Activated T-cell treated with anti-CD3 and anti-CD28 coated beads for 48 hours (primary cell): Measurements from ENCODE around the gene APOBEC2.
"Not testable (repeated sequence)": the region's sequence is repeated elsewhere in the genome, so short reads cannot be mapped to it uniquely, and the experiment has no call there.

ENCODE experiments used
- DNase-seq: peaks from one replicate; pipeline ENCODE4 v3.0.0-alpha.2; 2020; ENCODE audit warnings: low read depth

The APOBEC2 gene

GRCh38 chr6:41053041-41053440 is at the start of gene APOBEC2:
Gene APOBEC2 (plus strand): TSS chr6:41053202. CDS start chr6:41053348, 146 bp downstream.
- DNase-seq = no peak

GRCh38 chr6:41006217-41006616 is 46.8 kb upstream of the APOBEC2 start:
- peak; percentile 21 for DNase-seq

DNA sequence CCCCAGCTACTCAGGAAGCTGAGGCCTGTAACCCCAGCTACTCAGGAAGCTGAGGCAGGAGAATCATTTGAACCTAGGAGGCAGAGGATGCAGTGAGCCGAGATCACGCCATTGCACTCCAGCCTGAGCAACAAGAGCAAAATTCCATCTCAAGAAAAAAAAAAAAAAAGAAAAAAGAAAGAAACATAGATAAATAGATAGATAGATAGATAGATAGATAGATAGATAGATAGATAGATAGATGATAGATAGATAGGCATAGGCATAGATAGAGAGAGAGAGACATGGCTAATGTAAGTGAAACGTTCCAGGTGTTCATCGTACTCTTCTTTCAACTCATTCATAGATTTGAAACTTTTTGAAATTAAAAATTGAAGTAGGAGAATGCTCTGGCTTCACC is 46.0 kb upstream of the APOBEC2 start:
- not testable (repeated sequence) for DNase-seq

DNA sequence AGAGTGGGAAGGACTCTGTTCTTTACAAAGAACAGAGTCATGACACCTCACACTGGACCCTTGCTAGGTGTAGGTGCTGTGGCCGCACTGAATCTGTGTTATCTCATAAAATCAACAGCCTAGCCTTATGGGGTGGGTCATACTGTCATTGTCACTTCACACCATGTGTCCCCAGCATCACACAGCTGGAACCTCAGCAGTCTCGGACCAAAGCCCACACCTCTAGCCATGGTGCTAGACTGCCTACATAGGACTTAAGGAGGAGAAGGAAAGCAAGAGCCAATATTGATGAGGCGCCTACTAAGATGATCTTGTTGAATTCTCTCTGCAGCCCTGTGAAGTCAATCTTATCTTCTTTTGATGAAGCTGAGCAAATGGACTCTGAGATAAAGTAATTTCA is 45.0 kb upstream of the APOBEC2 start:
- DNase-seq = no peak

- no peak for DNase-seq
These were observed 43.3 kb upstream of the APOBEC2 start for GRCh38 chr6:41009669-41010068.

- DNase-seq = no peak
These were observed 41.3 kb upstream of the APOBEC2 start for GRCh38 chr6:41011673-41012072.

DNA sequence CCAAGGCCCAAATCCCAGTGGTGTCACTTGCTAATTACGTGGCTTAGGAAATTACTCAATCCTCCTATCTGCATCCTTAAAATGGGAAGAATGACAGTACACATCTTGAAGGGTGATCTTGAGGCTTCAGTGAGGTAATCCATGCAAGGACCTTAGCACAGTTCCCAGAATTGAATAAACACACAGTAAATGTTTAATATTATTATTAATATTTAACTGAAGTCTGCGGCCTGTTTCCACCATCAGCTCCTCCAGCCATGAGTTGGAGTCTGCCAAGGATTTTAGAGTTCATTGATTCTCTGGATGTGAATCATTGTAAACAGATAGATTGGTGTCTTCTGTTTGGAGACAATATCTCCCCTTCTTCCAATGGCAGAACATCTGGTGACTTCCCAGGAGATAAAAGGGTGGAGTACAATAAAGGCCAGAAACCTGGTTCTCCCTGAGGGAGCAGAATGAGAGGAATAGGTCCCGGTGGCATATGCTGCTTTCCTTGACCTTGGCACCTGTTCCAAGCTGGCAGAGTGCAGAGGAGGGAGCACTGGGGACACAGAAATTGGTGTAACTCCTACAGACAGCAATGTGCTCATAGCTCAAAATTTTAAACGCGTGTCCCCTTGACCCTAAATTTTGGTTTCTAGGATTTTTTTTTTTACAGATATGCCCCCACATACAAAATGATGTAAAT is 39.4 kb upstream of the APOBEC2 start:
- no peak for DNase-seq

- DNase-seq = no peak
These were observed 38.2 kb upstream of the APOBEC2 start for GRCh38 chr6:41014780-41015179.

DNA sequence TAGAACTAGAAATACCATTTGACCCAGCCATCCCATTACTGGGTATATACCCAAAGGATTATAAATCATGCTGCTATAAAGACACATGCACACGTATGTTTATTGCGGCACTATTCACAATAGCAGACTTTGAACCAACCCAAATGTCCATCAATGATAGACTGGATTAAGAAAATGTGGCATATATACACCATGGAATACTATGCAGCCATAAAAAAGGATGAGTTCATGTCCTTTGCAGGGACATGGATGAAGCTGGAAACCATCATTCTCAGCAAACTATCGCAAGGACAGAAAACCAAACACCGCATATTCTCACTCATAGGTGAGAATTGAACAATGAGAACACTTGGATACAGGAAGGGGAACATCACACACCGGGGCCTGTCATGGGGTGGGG is 37.1 kb upstream of the APOBEC2 start:
- DNase-seq = not testable (repeated sequence)

DNA sequence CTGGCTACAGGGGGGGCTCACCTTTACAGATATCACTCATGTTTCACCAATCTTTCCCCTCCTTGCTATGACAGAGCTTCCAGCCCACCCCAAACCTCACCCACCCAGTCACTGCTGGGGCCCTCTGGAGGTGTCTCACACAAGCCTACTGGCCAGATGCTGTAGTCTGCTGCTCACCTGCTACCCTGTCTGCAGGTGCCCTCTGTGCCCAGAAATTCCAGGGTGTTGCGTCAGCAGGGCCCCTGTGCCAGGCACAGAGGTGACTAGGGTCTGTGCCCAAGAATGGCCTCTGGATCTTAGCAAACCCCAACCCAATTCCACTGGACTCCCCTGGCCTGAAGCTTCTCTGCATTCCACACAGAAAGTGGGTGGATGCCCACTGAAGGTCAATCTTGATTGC is 35.3 kb upstream of the APOBEC2 start:
- DNase-seq = no peak

DNA sequence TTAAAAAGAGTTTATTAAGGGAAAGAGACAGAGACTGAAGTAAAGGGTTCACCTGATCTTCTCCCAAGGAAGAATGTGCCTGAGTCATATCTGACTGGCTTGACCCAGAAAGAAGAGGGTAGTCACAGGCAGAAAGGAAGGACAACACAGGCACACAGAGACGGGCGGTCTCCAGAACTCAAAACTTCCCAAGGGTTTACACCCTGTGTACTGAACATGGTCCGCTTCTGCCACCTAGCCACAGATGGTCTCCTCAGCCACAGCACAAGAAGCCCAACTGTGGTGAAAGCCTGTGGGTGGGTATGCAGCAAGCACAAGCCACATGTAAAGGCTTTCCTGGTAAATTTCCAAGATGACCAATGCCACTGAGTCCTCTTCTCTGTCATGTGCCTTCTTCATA is 31.2 kb upstream of the APOBEC2 start:
- DNase-seq = no peak

GRCh38 chr6:41022294-41022693 is 30.7 kb upstream of the APOBEC2 start:
- no peak for DNase-seq

DNA sequence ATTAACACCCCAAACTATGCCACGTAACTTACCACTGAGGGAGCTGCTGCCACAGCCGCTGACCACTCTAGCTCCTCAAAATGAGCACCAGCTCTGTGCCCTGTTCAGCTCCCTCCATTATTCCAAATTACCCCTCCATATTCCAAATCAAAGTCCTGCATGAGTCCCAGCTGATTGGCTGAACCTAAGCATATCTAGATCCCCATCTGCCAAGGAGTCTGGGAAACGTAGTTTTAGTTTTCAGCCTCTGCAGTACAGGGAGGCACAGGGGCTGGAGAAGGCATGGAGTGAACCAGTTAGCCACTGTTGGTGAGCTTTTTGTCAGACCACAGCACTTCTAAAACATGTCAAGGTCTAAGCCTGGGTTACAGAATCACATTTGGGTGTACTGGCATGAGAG is 29.9 kb upstream of the APOBEC2 start:
- DNase-seq = no peak

DNA sequence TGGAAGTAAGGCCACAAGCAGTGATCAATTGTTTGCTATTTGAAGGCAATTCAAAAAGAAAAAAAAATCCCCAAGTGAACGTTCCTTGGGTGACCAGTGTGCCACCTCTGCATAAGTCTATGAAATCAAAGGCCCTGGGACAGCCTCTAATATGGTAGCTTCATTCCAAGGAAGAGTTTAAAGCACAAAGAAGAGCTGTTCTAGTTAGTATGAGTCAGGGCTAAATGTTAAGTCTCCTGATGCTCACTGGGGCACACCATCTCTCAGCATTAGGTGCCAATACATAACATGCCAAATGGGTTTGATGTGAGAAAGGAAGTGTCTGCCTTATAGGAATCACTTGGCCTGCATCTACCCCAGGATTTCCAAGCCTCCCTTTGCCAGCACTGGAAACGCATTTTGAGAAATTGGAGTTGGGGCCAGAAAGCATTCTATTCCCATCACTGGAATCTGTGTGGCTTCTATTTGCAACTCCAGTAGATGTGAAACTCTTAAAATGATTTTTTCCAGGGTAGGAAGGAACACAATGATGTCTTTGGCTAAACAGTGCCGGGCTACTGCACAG is 27.0 kb upstream of the APOBEC2 start:
- DNase-seq = no peak

DNA sequence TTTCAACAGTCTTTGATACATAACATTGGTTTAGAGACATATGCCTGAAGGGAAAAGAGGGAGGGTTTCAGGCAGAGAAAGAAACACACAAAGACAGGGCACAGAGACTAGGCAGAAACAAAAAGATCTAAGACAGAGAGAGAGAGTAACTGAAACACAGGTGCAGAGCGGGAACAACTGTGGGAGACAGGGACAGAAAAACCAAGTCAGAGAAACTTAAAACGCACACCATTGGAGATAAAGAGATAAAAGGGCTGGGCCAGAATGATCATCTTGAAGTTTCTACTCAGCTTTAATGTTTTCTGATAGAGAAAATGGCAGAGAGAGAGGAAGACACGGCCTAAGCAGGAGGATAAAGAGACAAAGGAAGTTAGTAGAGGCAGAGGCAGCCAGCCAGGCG is 25.8 kb upstream of the APOBEC2 start:
- DNase-seq = no peak

DNA sequence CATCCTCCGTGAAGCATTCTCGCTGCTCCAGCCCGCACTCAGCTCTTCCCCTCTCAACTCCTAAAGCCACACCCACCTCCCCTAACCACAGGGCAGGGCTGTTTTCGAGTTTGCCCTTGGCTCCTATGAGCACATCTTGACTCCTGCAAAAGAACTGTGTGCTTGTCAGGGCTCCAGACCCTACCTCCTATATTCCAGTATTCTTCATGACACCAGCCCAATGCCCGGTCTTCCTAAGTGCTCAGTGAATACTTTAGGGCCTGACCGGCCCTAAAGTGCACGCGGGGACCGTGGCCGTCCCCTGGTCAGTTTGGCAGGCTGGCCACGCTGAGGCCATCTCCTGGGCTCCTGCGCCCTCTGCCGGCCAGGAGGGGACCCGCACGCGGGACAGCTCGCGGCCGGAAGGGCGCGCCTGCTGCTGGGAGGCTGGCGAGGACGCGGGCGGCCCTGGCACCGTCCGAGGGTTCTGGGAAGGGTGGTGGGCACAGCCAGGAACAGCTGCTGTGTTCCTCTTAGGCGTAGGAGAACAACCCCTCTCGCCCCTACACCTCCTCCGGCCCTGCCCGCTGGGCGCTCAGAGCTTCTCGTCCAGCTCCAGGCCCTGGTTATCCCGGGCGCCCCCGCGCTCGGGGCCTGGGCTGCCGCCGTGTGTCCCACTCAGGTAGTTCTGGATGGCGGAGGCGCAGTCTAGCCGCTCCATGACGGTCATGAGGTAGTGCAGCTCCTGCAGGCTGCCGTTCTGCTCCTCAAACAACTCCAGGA is 25.0 kb upstream of the APOBEC2 start:
- peak; percentile 77 for DNase-seq

DNA sequence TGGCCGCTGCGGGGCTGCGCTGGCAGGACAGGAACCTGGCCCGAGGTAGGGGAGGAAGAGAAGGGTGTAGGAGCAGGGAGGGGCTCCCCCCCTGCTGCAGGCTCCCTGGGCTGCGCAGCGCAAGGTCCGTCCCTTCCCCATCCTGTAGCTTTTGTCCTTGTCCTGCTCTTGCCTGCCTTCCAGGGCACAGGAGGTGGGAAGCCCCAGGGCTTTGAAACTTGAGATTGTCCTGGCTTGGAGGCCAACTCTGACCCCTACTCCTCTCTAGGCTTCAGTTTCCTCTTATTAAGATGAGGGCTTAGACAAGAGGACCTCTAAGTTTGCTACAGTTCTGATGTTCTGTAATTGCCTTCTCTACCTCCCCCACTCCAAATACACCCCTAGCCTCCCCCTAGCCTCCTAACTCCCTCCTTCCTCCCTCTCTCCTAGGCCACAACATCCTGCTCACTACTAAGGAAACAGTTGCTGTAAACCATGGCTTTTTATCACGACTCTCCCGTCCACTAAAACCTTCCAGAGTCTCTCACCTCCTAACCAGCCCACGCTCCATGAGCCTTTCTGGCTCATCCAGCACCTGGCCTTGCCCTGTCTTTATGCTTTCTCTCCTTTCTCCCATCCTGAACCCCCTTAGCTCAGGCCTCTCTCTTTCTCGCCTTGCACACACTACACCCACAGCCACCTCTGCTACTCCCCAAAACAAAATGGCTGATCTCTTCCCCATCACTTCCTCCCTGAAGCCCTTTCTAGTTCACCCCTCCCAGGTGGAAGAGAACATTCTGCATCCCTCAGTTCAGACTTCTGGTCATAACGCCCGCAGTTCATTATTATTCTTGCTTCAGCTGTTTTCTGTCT is 24.2 kb upstream of the APOBEC2 start:
- DNase-seq = no peak

- DNase-seq = no peak
These were observed 20.2 kb upstream of the APOBEC2 start for GRCh38 chr6:41032830-41033229.

- DNase-seq = no peak
These were observed 19.2 kb upstream of the APOBEC2 start for GRCh38 chr6:41033776-41034175.

GRCh38 chr6:41036186-41036585 is 16.8 kb upstream of the APOBEC2 start:
- DNase-seq = no peak

- no peak for DNase-seq
These were observed 16.4 kb upstream of the APOBEC2 start for GRCh38 chr6:41036601-41037000.

GRCh38 chr6:41037107-41037900 is 15.7 kb upstream of the APOBEC2 start:
- DNase-seq = no peak
